ENCODE data around the gene NOCT.

GRCh38 chr4:139014371-139015268 is 961 bp upstream of the NOCT start:
- no peak for TF ChIP-seq CTCF (IDR thresholded peaks at IDR 0.05)
- TF ChIP-seq POLR2A (IDR thresholded peaks at IDR 0.05), result no peak

Data from vagina (tissue), 2 donors.